ENCODE measurements around the gene RIC1.
"Not testable (repeated sequence)": the region's sequence is repeated elsewhere in the genome, so short reads cannot be mapped to it uniquely, and the experiment has no call there.

RIC1 gene

DNA sequence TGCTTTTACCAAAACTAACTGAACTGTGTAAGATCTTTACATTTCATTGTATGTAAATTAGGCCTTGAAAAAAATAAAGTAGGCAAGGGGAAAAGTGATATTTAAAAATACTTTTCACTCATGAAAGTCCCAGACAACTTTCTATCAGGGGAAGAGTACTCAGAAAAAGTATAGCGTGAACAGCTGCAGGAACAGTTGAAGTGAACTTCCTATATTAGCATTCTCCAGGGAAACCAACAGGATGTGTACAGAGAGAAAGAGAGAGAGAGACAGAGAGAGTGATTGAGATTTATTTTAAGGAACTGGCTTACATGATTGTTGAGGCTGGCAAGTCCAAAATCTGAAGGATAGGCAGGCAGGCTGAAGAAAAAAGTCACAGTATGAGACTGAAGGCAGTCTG lies 162.0 kb downstream of the RIC1 start:
- DNase-seq, result no peak

DNA sequence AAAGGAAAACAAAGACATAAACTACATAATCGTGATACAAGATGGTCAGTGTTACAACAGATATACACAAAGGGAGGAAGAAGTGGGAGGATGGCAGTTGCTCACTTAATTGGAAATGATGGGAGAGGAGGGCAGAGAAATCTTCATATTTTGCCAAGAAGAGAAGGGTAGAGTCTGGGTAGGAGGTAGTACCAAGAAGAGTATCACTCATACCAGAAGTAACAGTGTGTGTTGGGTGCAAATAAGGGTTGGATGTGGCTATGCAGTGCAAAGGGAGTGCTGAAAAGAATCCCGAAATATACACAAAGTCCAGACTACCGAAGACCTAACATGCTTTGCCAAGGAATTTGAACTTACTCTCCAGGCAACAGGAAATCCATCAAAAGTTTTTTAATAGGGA lies 163.0 kb downstream of the RIC1 start:
- no peak for DNase-seq

GRCh38 chr9:5793812-5794211 lies 164.9 kb downstream of the RIC1 start:
- no peak for DNase-seq

GRCh38 chr9:5796298-5796697 lies 167.4 kb downstream of the RIC1 start:
- no peak for DNase-seq

DNA sequence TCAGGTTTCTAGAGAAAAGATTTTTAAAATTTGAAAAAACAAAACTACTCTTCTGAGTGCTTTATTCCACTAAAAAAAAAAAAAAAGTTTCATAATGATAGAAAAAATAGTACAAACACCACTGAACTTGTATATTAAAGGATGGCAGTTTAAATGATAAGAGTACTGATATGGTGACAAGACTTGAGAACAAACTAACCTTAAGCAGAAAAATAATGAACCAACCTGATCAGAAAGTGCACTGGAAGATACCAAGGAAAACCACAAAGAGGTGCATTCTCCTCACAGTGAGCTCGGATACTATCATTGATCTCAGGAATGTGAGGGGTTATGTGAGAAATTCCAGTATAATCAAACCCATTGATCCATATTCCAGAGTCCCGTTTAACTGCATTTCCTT lies 169.7 kb downstream of the RIC1 start:
- no peak for DNase-seq

GRCh38 chr9:5799314-5799713 lies 170.4 kb downstream of the RIC1 start:
- DNase-seq, result peak; percentile 14

GRCh38 chr9:5800378-5800777 lies 171.5 kb downstream of the RIC1 start:
- not testable (repeated sequence) for DNase-seq

DNA sequence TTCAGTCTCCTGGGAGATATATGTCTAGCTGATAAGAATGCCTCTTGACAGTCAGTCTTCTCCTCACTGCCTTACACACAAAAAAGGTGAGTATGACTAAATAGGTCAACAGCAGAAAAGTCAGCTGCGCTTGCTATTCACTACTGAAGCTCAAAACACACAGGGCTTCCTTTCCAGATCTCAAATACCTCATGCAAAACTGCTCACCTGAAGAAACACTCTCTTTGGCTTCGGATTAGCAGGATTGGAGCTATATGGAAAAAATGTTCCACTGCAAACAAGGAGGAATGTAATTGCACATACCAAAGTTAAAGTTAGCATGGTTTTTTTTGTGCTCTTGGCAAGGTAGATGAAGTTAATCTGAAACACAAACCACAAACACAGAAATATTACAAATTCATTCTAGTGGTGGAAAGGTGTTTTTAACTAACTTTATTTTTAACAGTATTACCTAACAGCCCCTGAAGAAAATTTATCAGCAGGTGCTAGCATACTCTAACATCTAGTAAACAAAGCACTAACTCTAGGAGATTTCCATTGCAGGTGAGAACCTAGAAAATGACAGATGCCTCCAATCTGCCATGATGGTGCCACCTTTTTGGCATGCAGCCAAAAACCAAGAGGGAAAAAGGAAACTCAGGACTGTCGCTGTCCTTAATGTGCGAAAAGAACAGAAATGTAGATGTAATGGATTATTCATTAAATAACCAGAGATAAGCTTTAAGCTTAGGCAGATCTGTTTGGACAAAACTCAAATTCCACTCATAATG lies 172.2 kb downstream of the RIC1 start:
- no peak for DNase-seq

- DNase-seq, result no peak
Measured at GRCh38 chr9:5801739-5802113, 172.8 kb downstream of the RIC1 start.

DNA sequence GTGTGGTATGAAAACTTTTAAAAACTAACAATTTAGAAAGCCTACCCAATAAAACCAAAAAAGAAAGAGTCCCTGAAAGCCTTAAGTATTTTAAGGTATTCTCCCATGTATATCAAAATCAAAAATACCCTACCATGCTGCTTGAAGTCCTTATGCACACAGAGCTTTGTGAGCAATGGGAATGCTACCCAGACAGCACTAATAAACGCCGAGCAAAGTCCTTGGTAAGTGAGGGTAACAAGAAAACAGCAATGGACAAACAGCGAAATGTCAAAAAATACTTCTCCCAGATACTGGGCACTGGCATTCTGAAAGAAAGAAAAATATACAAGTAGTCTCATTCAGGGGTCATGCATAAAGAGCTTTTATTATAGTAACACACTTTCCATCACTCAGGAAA lies 176.6 kb downstream of the RIC1 start:
- DNase-seq, result no peak

- DNase-seq, result no peak
Measured at GRCh38 chr9:5811751-5812150, 182.8 kb downstream of the RIC1 start.

GRCh38 chr9:5813824-5814223 lies 184.9 kb downstream of the RIC1 start:
- no peak for DNase-seq

DNA sequence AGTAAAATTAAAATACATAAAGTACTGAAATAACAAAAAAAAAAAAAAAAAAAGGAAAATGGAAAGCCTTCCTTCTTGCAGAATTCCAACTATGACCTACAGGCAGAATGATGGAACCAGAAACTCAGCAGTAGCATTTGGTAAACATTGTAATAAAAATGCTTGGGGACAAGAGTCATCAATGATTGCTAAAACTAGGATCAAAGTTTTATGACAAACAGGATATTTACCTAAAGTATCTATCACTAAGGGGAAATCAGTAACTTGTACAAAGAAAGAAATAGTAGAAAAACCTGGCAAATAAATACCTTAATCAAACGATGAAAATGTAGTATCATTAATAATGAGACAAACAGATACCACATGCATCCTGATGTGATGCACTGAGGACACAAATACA lies 186.6 kb downstream of the RIC1 start:
- no peak for DNase-seq

DNA sequence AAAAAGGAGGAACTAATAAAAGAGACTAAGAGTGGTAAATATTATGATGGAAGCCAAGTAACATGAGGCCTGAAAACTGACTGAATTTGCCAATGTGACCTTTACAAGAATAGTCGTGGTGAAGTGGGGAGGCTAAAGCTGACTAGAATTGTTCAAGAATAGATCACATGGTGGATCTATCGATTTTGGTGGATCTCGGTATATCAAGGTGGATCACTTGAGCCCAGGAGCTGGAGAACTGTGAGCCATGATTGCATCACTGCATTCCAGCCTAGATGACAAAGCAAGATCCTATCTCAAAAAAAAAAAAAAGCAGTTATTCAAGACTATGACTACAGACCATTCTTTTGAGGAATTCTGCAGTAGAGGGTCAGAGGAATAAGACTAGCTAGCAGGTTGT lies 189.0 kb downstream of the RIC1 start:
- no peak for DNase-seq

DNA sequence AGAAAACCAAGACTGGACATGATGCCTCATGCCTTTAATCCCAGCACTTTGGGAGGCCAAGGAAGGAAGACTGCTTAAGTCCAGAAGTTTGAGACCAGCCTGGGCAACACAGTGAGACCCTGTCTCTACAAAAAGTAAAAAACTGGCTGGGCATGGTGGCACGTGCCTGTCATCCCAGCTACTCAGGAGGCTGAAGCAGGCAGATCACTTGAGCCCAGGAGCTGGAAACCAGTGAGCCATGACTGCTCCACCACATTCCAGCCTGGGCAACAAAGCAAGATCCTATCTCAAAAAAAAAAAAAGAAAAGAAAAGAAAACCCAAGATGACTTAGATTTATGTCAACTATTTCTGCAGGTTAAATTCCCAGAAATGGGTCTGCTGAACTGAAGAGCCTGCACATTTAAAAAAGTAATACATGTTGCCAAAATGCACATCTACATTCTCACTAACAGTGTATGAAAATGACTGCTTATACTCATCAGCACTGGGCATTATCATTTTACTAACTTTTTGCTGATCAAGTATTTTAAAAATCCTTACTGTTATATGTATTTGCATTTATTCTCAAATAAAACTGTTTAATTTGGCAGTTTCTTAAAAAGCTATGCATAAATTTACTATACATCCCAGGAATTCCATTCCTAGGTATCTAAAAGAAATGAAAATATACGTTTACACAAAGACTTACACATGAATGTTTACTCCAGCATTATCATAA lies 189.7 kb downstream of the RIC1 start:
- no peak for DNase-seq

- no peak for DNase-seq
Measured at GRCh38 chr9:5819174-5819573, 190.3 kb downstream of the RIC1 start.

DNA sequence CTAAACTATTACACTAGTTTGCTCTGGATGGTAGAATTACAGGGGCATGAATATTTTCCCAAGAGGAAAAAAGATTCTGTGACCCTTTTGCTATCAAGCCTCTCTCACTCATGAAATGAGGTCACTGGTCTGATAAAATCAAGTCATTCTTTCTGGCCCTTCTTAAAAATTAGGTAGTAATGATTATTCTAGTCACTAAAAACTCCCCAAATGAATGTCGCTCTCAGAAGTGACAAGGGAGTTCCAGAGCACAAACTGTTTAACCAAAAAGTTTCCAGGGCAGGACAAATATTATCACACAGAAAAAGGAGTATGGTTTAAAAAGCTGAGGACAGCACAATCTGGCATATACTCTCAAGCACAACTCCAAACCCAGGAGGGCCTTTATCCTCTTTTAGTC lies 191.5 kb downstream of the RIC1 start:
- no peak for DNase-seq

- DNase-seq, result no peak
Measured at GRCh38 chr9:5825223-5825622, 196.3 kb downstream of the RIC1 start.
